Muscle of leg (tissue), 11 donors: ENCODE measurements around the gene COL2A1. TPM values are rescaled to one million over a fixed set of nuclear protein-coding genes. Genes with fewer than 3 reads are reported as not detected.
A peak's percentile ranks its signal among the peaks of the same experiment; 100 is the strongest.

Experiments
- DNase-seq: peaks from one replicate; pipeline ENCODE4 v3.0.0; 2013
- H3K27ac ChIP-seq: one replicate; pipeline ENCODE4 v1.5.1; 2013; ENCODE audit warnings: mild to moderate bottlenecking, low read length, control low read depth
- H3K27me3 ChIP-seq: one replicate; pipeline ENCODE4 v1.6.1; 2013; ENCODE audit warnings: low read length; ENCODE audit not compliant: control insufficient read depth, insufficient read depth
- H3K36me3 ChIP-seq: one replicate; pipeline ENCODE4 v1.6.1; 2013; ENCODE audit warnings: low read length; ENCODE audit not compliant: control insufficient read depth, insufficient read depth
- H3K4me1 ChIP-seq: one replicate; pipeline ENCODE4 v1.6.1; 2013; ENCODE audit warnings: low read length; ENCODE audit not compliant: control insufficient read depth, insufficient read depth
- H3K4me3 ChIP-seq: one replicate; pipeline ENCODE4 v1.5.1; 2013; ENCODE audit warnings: low read length, control low read depth
- H3K9me3 ChIP-seq: replicated peaks from 2 replicates; pipeline ENCODE4 v1.6.1; 2013; ENCODE audit warnings: low read depth, low read length; ENCODE audit not compliant: control insufficient read depth
- WGBS: methylation state at CpG from one replicate; pipeline ENCODE4 v1.1.5; 2013; ENCODE audit warnings: missing lambda C conversion rate; ENCODE audit not compliant: insufficient coverage; 5-methylcytosine and 5-hydroxymethylcytosine counted together
- polyA plus RNA-seq, 8 donors: library from polyadenylated mRNA; unstranded; fragments of 120-200 nt; gene quantifications; one replicate each; pipeline versions ENCODE4 v1.2.1 to v1.2.3, GENCODE V29; 2013; ENCODE audit warnings: inconsistent platforms in 1 of 8, low replicate concordance in 1 of 8; ENCODE audit not compliant: insufficient read length in 8 of 8, insufficient read depth in 1 of 8
- total RNA-seq: library from RNA; stranded (reverse); fragments of 120-200 nt; gene quantifications from one replicate; pipeline ENCODE4 v1.2.4, GENCODE V29; 2013

Gene COL2A1
- total and polyA plus RNA-seq, 9 donors: 7.6 to 185 (median 54.2) TPM

- H3K4me3 ChIP-seq: no peak overlapping the region
- no peaks in the 10 kb centered on the region for H3K9me3 ChIP-seq
- no peak for DNase-seq
- peaks cover 8% of the 10 kb centered on the region for H3K27me3 ChIP-seq
- peaks cover 14% of the 10 kb centered on the region for H3K4me1 ChIP-seq
- 88% methylated on average over 9 of the region's 10 CpGs for WGBS
- no peak overlapping the region for H3K27ac ChIP-seq
- H3K36me3 ChIP-seq: no peaks in the 10 kb centered on the region
Measured at GRCh38 chr12:47940773-47941474, 63.4 kb downstream of the COL2A1 start.

DNA sequence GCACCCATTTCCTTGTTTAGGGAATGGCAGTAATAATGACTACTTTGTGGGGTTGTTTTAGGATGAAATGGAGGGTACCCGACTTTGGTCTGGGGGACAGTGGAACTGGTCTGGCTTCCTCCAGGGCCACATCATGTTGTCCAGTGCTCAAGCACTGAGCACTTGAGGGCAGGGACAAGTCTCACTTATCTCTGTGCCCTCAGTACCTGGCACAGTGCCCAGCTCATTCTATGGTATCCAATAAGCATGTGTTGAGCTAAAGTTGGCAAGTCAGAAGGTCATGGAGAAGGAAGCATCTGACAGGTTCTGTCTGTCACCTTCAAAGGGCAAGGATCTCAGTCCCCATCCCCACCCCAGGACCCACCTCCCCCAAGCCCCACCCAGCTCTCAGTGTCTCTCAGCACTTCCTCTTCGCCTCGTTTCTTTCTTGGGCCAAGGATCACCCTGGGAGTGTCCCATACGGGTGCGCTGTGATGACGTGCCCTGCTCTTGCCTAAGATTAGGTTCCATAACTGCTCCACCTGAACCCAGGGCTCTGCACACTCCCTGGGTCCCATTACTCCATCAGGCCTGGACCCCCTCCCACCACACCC lies 65.2 kb downstream of the COL2A1 start:
- peak; percentile 43 for DNase-seq
- Histone ChIP-seq H3K27ac (no peak overlapping the region), H3K27me3 (peaks cover 8% of the 10 kb centered on the region), H3K36me3 (no peaks in the 10 kb centered on the region), H3K4me3 (no peak overlapping the region), H3K4me1 (peaks cover 28% of the 10 kb centered on the region), H3K9me3 (no peaks in the 10 kb centered on the region)
- WGBS: 74% methylated on average over 6 of the region's 6 CpGs

DNA sequence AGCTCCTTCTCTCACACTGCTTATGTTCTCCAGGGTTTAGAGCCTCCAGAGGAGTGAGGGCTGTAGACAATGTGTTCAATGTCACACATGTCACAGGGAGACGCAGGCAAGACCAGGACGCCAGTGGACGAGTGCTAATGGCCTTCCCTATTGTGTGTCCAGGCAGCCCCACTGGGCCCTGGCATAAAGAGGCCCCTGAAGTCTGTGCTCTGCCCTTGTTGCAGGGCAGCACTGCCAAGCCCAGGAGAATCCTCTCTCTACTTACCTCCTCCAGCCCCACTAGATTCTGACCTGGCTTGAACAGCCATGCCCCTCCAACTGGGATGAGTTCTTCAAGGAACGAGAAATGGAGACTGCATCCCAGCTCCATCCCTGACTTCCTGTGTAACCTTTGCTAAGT lies 65.7 kb downstream of the COL2A1 start:
- Histone ChIP-seq H3K36me3 (no peaks in the 10 kb centered on the region), H3K9me3 (no peaks in the 10 kb centered on the region), H3K4me3 (no peak overlapping the region), H3K27me3 (peaks cover 8% of the 10 kb centered on the region), H3K4me1 (peaks cover 28% of the 10 kb centered on the region), H3K27ac (no peak overlapping the region)
- 67% methylated on average over 2 of the region's 4 CpGs for WGBS
- no peak for DNase-seq

- Histone ChIP-seq H3K4me3 (no peak overlapping the region), H3K36me3 (no peaks in the 10 kb centered on the region), H3K27me3 (peaks cover 8% of the 10 kb centered on the region), H3K9me3 (no peaks in the 10 kb centered on the region), H3K27ac (no peak overlapping the region), H3K4me1 (peaks cover 28% of the 10 kb centered on the region)
- DNase-seq: no peak
- 100% methylated on average over 1 of the region's 1 CpG for WGBS
Measured at GRCh38 chr12:47938093-47938492, 66.2 kb downstream of the COL2A1 start.

DNA sequence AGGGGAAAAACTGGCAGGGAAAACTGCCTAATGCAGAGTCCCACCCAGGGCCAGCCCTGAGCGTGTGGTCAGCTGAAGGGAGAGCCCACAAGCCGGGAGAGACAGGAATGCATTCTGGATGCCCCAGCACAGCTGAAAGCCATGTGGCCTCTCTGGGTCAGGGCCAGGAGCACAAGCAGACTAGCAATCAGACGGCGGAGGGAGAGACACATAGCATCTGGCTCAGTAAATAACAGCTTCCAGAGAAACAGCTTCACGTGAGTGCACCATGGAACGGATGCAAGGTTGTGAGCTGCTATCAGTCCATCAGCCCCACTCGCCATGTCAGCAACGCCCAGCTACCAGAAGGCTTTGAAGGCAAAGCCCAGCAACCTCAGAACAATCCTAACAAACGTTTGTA lies 69.1 kb downstream of the COL2A1 start:
- H3K27ac ChIP-seq: peak overlapping the region; percentile 45

DNA sequence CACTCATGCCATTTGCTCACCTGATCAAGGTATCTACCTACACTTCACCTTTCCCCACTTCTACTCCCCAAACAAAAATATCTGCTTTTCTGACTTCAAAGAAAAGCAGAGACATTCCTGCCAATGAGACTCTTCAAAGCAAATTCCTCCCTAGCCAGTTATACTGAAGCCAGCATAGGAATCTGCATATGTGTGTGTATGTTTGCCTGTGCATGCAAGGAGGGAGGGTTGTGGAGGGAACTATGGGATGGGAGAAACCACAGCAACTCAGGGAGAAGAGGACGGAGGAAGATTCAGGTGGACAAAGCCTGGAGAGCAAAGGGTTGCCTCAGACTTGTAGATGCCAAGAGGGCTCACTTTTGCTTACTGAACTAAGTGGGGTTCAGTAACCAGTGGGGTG lies 73.1 kb downstream of the COL2A1 start:
- no peaks in the 10 kb centered on the region for H3K9me3 ChIP-seq
- no peaks in the 10 kb centered on the region for H3K36me3 ChIP-seq
- no peak overlapping the region for H3K4me3 ChIP-seq
- no peak for DNase-seq
- H3K27me3 ChIP-seq: peaks cover 5% of the 10 kb centered on the region
- peaks cover 14% of the 10 kb centered on the region for H3K4me1 ChIP-seq
- WGBS: 75% methylated on average over 1 of the region's 1 CpG
- no peak overlapping the region for H3K27ac ChIP-seq

More for the DNA sequence above, 69.1 kb downstream of the COL2A1 start:
- no peaks in the 10 kb centered on the region for H3K27me3 ChIP-seq
- no peak overlapping the region for H3K4me3 ChIP-seq
- peaks cover 18% of the 10 kb centered on the region for H3K4me1 ChIP-seq
- peak; percentile 90 for DNase-seq
- 16% methylated on average over 8 of the region's 9 CpGs for WGBS
- no peaks in the 10 kb centered on the region for H3K36me3 ChIP-seq
- no peaks in the 10 kb centered on the region for H3K9me3 ChIP-seq

GRCh38 chr12:47930634-47931033 lies 73.6 kb downstream of the COL2A1 start:
- H3K27me3 ChIP-seq: peaks cover 5% of the 10 kb centered on the region
- no peak for DNase-seq

GRCh38 chr12:47927346-47927745 lies 76.9 kb downstream of the COL2A1 start:
- peaks cover 5% of the 10 kb centered on the region for H3K27me3 ChIP-seq
- no peak overlapping the region for H3K4me3 ChIP-seq
- H3K36me3 ChIP-seq: no peaks in the 10 kb centered on the region
- no peaks in the 10 kb centered on the region for H3K9me3 ChIP-seq
- no peaks in the 10 kb centered on the region for H3K4me1 ChIP-seq
- no peak for DNase-seq
- 76% methylated on average over 3 of the region's 3 CpGs for WGBS
- no peak overlapping the region for H3K27ac ChIP-seq

More at GRCh38 chr12:47930634-47931033, 73.6 kb downstream of the COL2A1 start:
- no peaks in the 10 kb centered on the region for H3K9me3 ChIP-seq
- no peak overlapping the region for H3K27ac ChIP-seq
- H3K4me1 ChIP-seq: peaks cover 11% of the 10 kb centered on the region
- H3K4me3 ChIP-seq: no peak overlapping the region
- 90% methylated on average over 3 of the region's 5 CpGs for WGBS
- no peaks in the 10 kb centered on the region for H3K36me3 ChIP-seq

Other genes with a start within 250 kb of the COL2A1 start
- 11.5 TPM for gene RAPGEF3, start 245.6 kb downstream of the COL2A1 start, total RNA-seq
- gene RAPGEF3, start 245.6 kb downstream of the COL2A1 start, polyA plus RNA-seq: 10 to 100 TPM in 5 of 8 donors, 1 to 10 TPM in 3; 7.5 to 20.5 (median 11.6) TPM
- gene SLC48A1, start 231.2 kb downstream of the COL2A1 start, total RNA-seq: 11.3 TPM
- gene SLC48A1, start 231.2 kb downstream of the COL2A1 start, polyA plus RNA-seq: 10 to 100 TPM in 5 of 8 donors, 1 to 10 TPM in 3; 8.8 to 13.0 (median 12.2) TPM
- 27.4 TPM for gene HDAC7, start 184.6 kb downstream of the COL2A1 start, total RNA-seq
- 10 to 100 TPM; 51.8 to 72.8 (median 62.0) TPM for gene HDAC7, start 184.6 kb downstream of the COL2A1 start, polyA plus RNA-seq
- gene VDR, start 99.5 kb downstream of the COL2A1 start, total RNA-seq: 0.40 TPM
- 1 to 10 TPM in 1 of 8 donors, under 1 TPM in 7; 0.23 to 1.0 (median 0.45) TPM for gene VDR, start 99.5 kb downstream of the COL2A1 start, polyA plus RNA-seq
- gene TMEM106C, start 40.9 kb downstream of the COL2A1 start, total RNA-seq: 59.6 TPM
- 10 to 100 TPM; 45.3 to 74.1 (median 56.4) TPM for gene TMEM106C, start 40.9 kb downstream of the COL2A1 start, polyA plus RNA-seq
- 19.7 TPM for gene SENP1, start 101.6 kb upstream of the COL2A1 start, total RNA-seq
- gene SENP1, start 101.6 kb upstream of the COL2A1 start, polyA plus RNA-seq: 10 to 100 TPM; 11.4 to 17.0 (median 14.4) TPM
- 247 TPM for gene PFKM, start 114.9 kb upstream of the COL2A1 start, total RNA-seq
- gene PFKM, start 114.9 kb upstream of the COL2A1 start, polyA plus RNA-seq: 100 to 1,000 TPM; 187 to 287 (median 234) TPM
- 36.2 TPM for gene ASB8, start 153.0 kb upstream of the COL2A1 start, total RNA-seq
- gene ASB8, start 153.0 kb upstream of the COL2A1 start, polyA plus RNA-seq: 10 to 100 TPM; 36.2 to 56.1 (median 41.9) TPM
- 1.2 TPM for gene CCDC184, start 179.2 kb upstream of the COL2A1 start, total RNA-seq
- 1 to 10 TPM in 5 of 8 donors, under 1 TPM in 3; 0.60 to 3.3 (median 1.3) TPM for gene CCDC184, start 179.2 kb upstream of the COL2A1 start, polyA plus RNA-seq
- not detected for gene OR10AD1, start 198.8 kb upstream of the COL2A1 start, total RNA-seq
- gene OR10AD1, start 198.8 kb upstream of the COL2A1 start, polyA plus RNA-seq: under 1 TPM in 3 of 8 donors, not detected in 5; 0.12 to 0.22 (median 0.15) TPM